Measurements from ENCODE around the gene SNRNP200.

- no peak for TF ChIP-seq TP53 (CRISPR knock-in tag; IDR thresholded peaks at IDR 0.05)
- no peak for TF ChIP-seq POLR2A (IDR thresholded peaks at IDR 0.05; ENCODE audit: low read length)
Observed at GRCh38 chr2:96267159-96267971, 38.0 kb downstream of the SNRNP200 start.

Measured in A549 (cell line).